Liver (tissue), 9 donors: ENCODE data around the gene STAT6. TPM values are rescaled to one million over a fixed set of nuclear protein-coding genes. Genes with fewer than 3 reads are reported as not detected.
A peak's percentile ranks its signal among the peaks of the same experiment; 100 is the strongest.

Source experiments
- DNase-seq: peaks from one replicate; pipeline ENCODE4 v3.0.0-alpha.2; 2017; ENCODE audit warnings: low spot score
- H3K27ac ChIP-seq, 2 donors: one replicate each; pipeline ENCODE4 v1.7.0; 2013; ENCODE audit warnings: inconsistent platforms in 2 of 2, low read length in 2 of 2, control low read depth in 1 of 2, low read depth in 1 of 2, mild to moderate bottlenecking in 1 of 2
- H3K27me3 ChIP-seq, 4 donors: one replicate each; pipeline versions ENCODE4 v1.6.1 to v1.7.0; 2013; ENCODE audit warnings: low read length in 3 of 4, inconsistent platforms in 1 of 4, mild to moderate bottlenecking in 1 of 4, moderate library complexity in 1 of 4; ENCODE audit not compliant: control insufficient read depth in 4 of 4, insufficient read depth in 4 of 4
- H3K36me3 ChIP-seq, 4 donors: one replicate each; pipeline versions ENCODE4 v1.6.1 to v1.7.0; 2013; ENCODE audit warnings: low read length in 3 of 4, mild to moderate bottlenecking in 3 of 4, low read depth in 1 of 4, moderate library complexity in 1 of 4; ENCODE audit not compliant: control insufficient read depth in 4 of 4, insufficient read depth in 3 of 4
- H3K4me1 ChIP-seq, 4 donors: one replicate each; pipeline versions ENCODE4 v1.6.1 to v1.7.0; 2013; ENCODE audit warnings: low read length in 3 of 4, mild to moderate bottlenecking in 3 of 4, moderate library complexity in 1 of 4; ENCODE audit not compliant: control insufficient read depth in 4 of 4, insufficient read depth in 4 of 4
- H3K4me3 ChIP-seq, 3 donors: one replicate each; pipeline versions ENCODE4 v1.6.1 to v1.7.0; 2013; ENCODE audit warnings: low read length in 3 of 3, control low read depth in 1 of 3, low read depth in 1 of 3, mild to moderate bottlenecking in 1 of 3
- H3K9ac ChIP-seq, 2 donors: one replicate each; pipeline ENCODE4 v1.7.0; 2013; ENCODE audit warnings: low read length in 2 of 2, mild to moderate bottlenecking in 2 of 2, moderate library complexity in 2 of 2, control low read depth in 1 of 2, low read depth in 1 of 2
- H3K9me3 ChIP-seq, 4 donors: one replicate each; pipeline versions ENCODE4 v1.6.1 to v1.7.0; 2013; ENCODE audit warnings: low read length in 3 of 4; ENCODE audit not compliant: control insufficient read depth in 4 of 4
- ATF3 ChIP-seq: IDR thresholded peaks from 2 replicates; pipeline ENCODE4 v1.6.1; 2016; ENCODE audit warnings: antibody characterized with exemption
- CTCF ChIP-seq: fragments of 150-350 bp; IDR thresholded peaks from 2 replicates; pipeline ENCODE4 v1.5.1; 2017; ENCODE audit warnings: improper control_type of control experiment, low read depth, low read length; ENCODE audit not compliant: missing input control
- EGR1 ChIP-seq, 2 donors: IDR thresholded peaks; 2 replicates each; pipeline ENCODE4 v1.6.1; 2016 to 2018; ENCODE audit warnings: antibody characterized with exemption in 2 of 2, low read depth in 2 of 2
- FOXA1 ChIP-seq: IDR thresholded peaks from 2 replicates; pipeline ENCODE4 v1.6.1; 2016; ENCODE audit warnings: antibody characterized with exemption
- FOXA2 ChIP-seq: IDR thresholded peaks from 2 replicates; pipeline ENCODE4 v1.6.1; 2016; ENCODE audit warnings: antibody characterized with exemption
- GABPA ChIP-seq, 2 donors: IDR thresholded peaks in 1 of 2; conservative IDR thresholded peaks in 1 of 2; 2 replicates each; pipeline ENCODE4 v1.6.1; 2016; ENCODE audit warnings: antibody characterized with exemption in 2 of 2, mild to moderate bottlenecking in 1 of 2, moderate library complexity in 1 of 2
- HNF4A ChIP-seq, 2 donors: conservative IDR thresholded peaks; 2 replicates each; pipeline ENCODE4 v1.6.1; 2016; ENCODE audit warnings: antibody characterized with exemption in 2 of 2, mild to moderate bottlenecking in 2 of 2
- HNF4G ChIP-seq: IDR thresholded peaks from 2 replicates; pipeline ENCODE4 v1.6.1; 2016; ENCODE audit warnings: antibody characterized with exemption
- JUND ChIP-seq, 2 donors: IDR thresholded peaks; 2 replicates each; pipeline ENCODE4 v1.6.1; 2016; ENCODE audit warnings: antibody characterized with exemption in 2 of 2
- MAX ChIP-seq: IDR thresholded peaks from 2 replicates; pipeline ENCODE4 v1.6.1; 2016; ENCODE audit warnings: antibody characterized with exemption
- NR2F2 ChIP-seq: IDR thresholded peaks from 2 replicates; pipeline ENCODE4 v1.6.1; 2016; ENCODE audit warnings: antibody characterized with exemption
- RAD21 ChIP-seq, 2 donors: IDR thresholded peaks; 2 replicates each; pipeline ENCODE4 v1.6.1; 2016; ENCODE audit warnings: antibody characterized with exemption in 2 of 2, mild to moderate bottlenecking in 2 of 2
- REST ChIP-seq: IDR thresholded peaks from 2 replicates; pipeline ENCODE4 v1.6.1; 2016; ENCODE audit warnings: antibody characterized with exemption, mild to moderate bottlenecking
- RXRA ChIP-seq, 2 donors: IDR thresholded peaks; 2 replicates each; pipeline ENCODE4 v1.6.1; 2017 to 2018; ENCODE audit warnings: antibody characterized with exemption in 2 of 2, mild to moderate bottlenecking in 1 of 2
- SP1 ChIP-seq: IDR thresholded peaks from 2 replicates; pipeline ENCODE4 v1.6.1; 2018; ENCODE audit warnings: antibody characterized with exemption, mild to moderate bottlenecking
- TAF1 ChIP-seq: conservative IDR thresholded peaks from 2 replicates; pipeline ENCODE4 v1.6.1; 2016; ENCODE audit warnings: antibody characterized with exemption, mild to moderate bottlenecking
- YY1 ChIP-seq: IDR thresholded peaks from 2 replicates; pipeline ENCODE4 v1.6.1; 2016; ENCODE audit warnings: antibody characterized with exemption, mild to moderate bottlenecking
- ZBTB33 ChIP-seq: IDR thresholded peaks from 2 replicates; pipeline ENCODE4 v1.6.1; 2016; ENCODE audit warnings: antibody characterized with exemption
- WGBS: extraction: QIAGEN DNeasy Blood & Tissue Kit; methylation state at CpG from one replicate; pipeline ENCODE4 v1.1.7; 2013; 5-methylcytosine and 5-hydroxymethylcytosine counted together
- polyA plus RNA-seq, 2 donors: library from polyadenylated mRNA; stranded (reverse) in 1 of 2; unstranded in 1 of 2; fragments of 200-250 nt in 1 of 2; fragments of >200 nt in 1 of 2; fragmentation: Nextera tagmentation in 1 of 2; extraction: Ambion mirVana in 1 of 2; gene quantifications; one replicate each; pipeline versions ENCODE4 v1.2.1 to v1.2.3, GENCODE V29; 2013 to 2015
- total RNA-seq, 2 donors: library from RNA; depleted of rRNA; stranded (reverse); fragments of >200 nt; gene quantifications; one replicate each; pipeline ENCODE4 v1.2.3, GENCODE V29; 2014
- donor health status: healthy.
- donor health status: healthy.
- donor health status: healthy.
- donor health status: healthy.
- donor health status: healthy.

STAT6 gene
- total and polyA plus RNA-seq, 4 donors = 27.4 to 57.4 (median 43.6) TPM

- Histone ChIP-seq H3K4me3 (peak overlapping the region; percentile 70 to 78 (median 72)), H3K27me3 (no peaks in the 10 kb centered on the region), H3K9me3 (no peaks in the 10 kb centered on the region), H3K27ac (peak overlapping the region; percentile 74 to 79), H3K4me1 (peaks cover 27 to 71% (median 59%) of the 10 kb centered on the region in 4 donors), H3K9ac (peak overlapping the region; percentile 30 to 82), H3K36me3 (peaks cover 0 to 2% (median 0%) of the 10 kb centered on the region in 4 donors)
- no peak for DNase-seq
- 32% methylated on average over 2 of the region's 2 CpGs for WGBS
- TF ChIP-seq ZBTB33 (peak; percentile 60), FOXA2 (peak; percentile 99), EGR1 (IDR thresholded peaks at IDR 0.05; ENCODE audit: low read depth in 2 of 2) (peak in 1 of 2 donors; percentile 85), SP1 (peak; percentile 87), MAX (peak; percentile 81), NR2F2 (peak; percentile 97), HNF4A (conservative IDR thresholded peaks at IDR 0.05) (peak; percentile 99 to 100), GABPA (IDR thresholded peaks at IDR 0.05 in 1 of 2, conservative IDR thresholded peaks at IDR 0.05 in 1 of 2) (peak in 1 of 2 donors; percentile 38), HNF4G (peak; percentile 97), FOXA1 (peak; percentile 97), RXRA (IDR thresholded peaks at IDR 0.05) (peak; percentile 95 to 96), RAD21 (IDR thresholded peaks at IDR 0.05) (peak; percentile 44 to 59), REST (peak; percentile 70), ATF3 (peak; percentile 66), CTCF (peak; percentile 7), TAF1 (peak; percentile 37), JUND (IDR thresholded peaks at IDR 0.05) (peak; percentile 78 to 84), YY1 (peak; percentile 90)
Observed at GRCh38 chr12:57130941-57131340, 19.8 kb upstream of the STAT6 start.
